HepG2 (cell line): ENCODE results near the gene SATB2. TPM values are rescaled to one million over a fixed set of nuclear protein-coding genes. Genes with fewer than 3 reads are reported as not detected.
A peak's percentile ranks its signal among the peaks of the same experiment; 100 is the strongest.

Experiments
- AKAP8 ChIP-seq: sonication (generic); formaldehyde crosslinking; IDR thresholded peaks from 2 replicates; pipeline ENCODE4 v1.5.1; 2020; ENCODE audit warnings: mild to moderate bottlenecking, missing genetic modification reagents
- ARNT2 ChIP-seq: sonication (generic); formaldehyde crosslinking; IDR thresholded peaks from 2 replicates; pipeline ENCODE4 v1.8.0; 2022; ENCODE audit warnings: mild to moderate bottlenecking, low read depth, missing genetic modification reagents, moderate library complexity
- BHLHE40 ChIP-seq: IDR thresholded peaks from 2 replicates; pipeline ENCODE4 v1.6.1; 2011; ENCODE audit warnings: low read length, improper control_type of control experiment
- FOSL1 ChIP-seq: sonication (generic); formaldehyde crosslinking; IDR thresholded peaks from 2 replicates; pipeline ENCODE4 v1.9.0; 2021; ENCODE audit warnings: missing genetic modification reagents, borderline replicate concordance
- GATAD1 ChIP-seq: IDR thresholded peaks from 2 replicates; pipeline ENCODE4 v1.6.1; 2016; ENCODE audit warnings: missing genetic modification reagents, missing compliant biosample characterization
- HDAC2 ChIP-seq: sonication (generic); formaldehyde crosslinking; IDR thresholded peaks from 2 replicates; pipeline ENCODE4 v1.4.0; 2020; ENCODE audit warnings: missing genetic modification reagents
- HMG20B ChIP-seq: conservative IDR thresholded peaks from 2 replicates; pipeline ENCODE4 v1.6.1; 2016; ENCODE audit warnings: missing genetic modification reagents, missing compliant biosample characterization
- HNRNPL ChIP-seq: fragments of 200-400 bp; formaldehyde crosslinking; IDR thresholded peaks from 2 replicates; pipeline ENCODE4 v1.6.1; 2017; ENCODE audit warnings: mild to moderate bottlenecking, low read depth, low read length
- JUN ChIP-seq: sonication (generic); formaldehyde crosslinking; IDR thresholded peaks from 2 replicates; pipeline ENCODE4 v1.4.0; 2020; ENCODE audit warnings: mild to moderate bottlenecking, missing genetic modification reagents
- MTA1 ChIP-seq: sonication (generic); formaldehyde crosslinking; IDR thresholded peaks from 2 replicates; pipeline ENCODE4 v1.4.0; 2020; ENCODE audit warnings: missing genetic modification reagents, mild to moderate bottlenecking, borderline replicate concordance
- NR2F2 ChIP-seq: IDR thresholded peaks from 2 replicates; pipeline ENCODE4 v1.6.1; 2012; ENCODE audit warnings: low read depth, inconsistent platforms, borderline replicate concordance
- RXRA ChIP-seq: sonication (generic); formaldehyde crosslinking; IDR thresholded peaks from 2 replicates; pipeline ENCODE4 v1.5.1; 2020; ENCODE audit warnings: missing genetic modification reagents
- SNAI1 ChIP-seq: sonication (generic); formaldehyde crosslinking; IDR thresholded peaks from 2 replicates; pipeline ENCODE4 v1.5.0; 2020; ENCODE audit warnings: mild to moderate bottlenecking, missing genetic modification reagents, borderline replicate concordance
- SOX5 ChIP-seq: IDR thresholded peaks from 2 replicates; pipeline ENCODE4 v1.6.1; 2016; ENCODE audit warnings: borderline replicate concordance
- SPEN ChIP-seq: sonication (generic); formaldehyde crosslinking; IDR thresholded peaks from 2 replicates; pipeline ENCODE4 v1.5.1; 2020; ENCODE audit warnings: low read depth, mild to moderate bottlenecking, missing genetic modification reagents
- TAF1 ChIP-seq: sonication (generic); formaldehyde crosslinking; IDR thresholded peaks from 2 replicates; pipeline ENCODE4 v1.4.0; 2020; ENCODE audit warnings: missing genetic modification reagents
- XBP1 ChIP-seq: sonication (generic); formaldehyde crosslinking; IDR thresholded peaks from 2 replicates; pipeline ENCODE4 v1.5.0; 2020; ENCODE audit warnings: missing genetic modification reagents
- ZFP90 ChIP-seq: sonication (generic); formaldehyde crosslinking; IDR thresholded peaks from 2 replicates; pipeline ENCODE4 v1.8.0; 2022; ENCODE audit warnings: missing genetic modification reagents, mild to moderate bottlenecking, inconsistent platforms, borderline replicate concordance
- ZNF263 ChIP-seq: sonication (generic); formaldehyde crosslinking; IDR thresholded peaks from 2 replicates; pipeline ENCODE4 v1.4.0; 2020; ENCODE audit warnings: missing genetic modification reagents
- ZNF326 ChIP-seq: sonication (generic); formaldehyde crosslinking; IDR thresholded peaks from 2 replicates; pipeline ENCODE4 v1.4.0; 2020; ENCODE audit warnings: missing genetic modification reagents, borderline replicate concordance
- ZNF883 ChIP-seq: sonication (generic); formaldehyde crosslinking; IDR thresholded peaks from 2 replicates; pipeline ENCODE4 v1.5.1; 2020; ENCODE audit warnings: mild to moderate bottlenecking, missing genetic modification reagents; ENCODE audit errors: not compliant biosample characterization
- polyA plus RNA-seq, 8 experiments: library from polyadenylated mRNA; depleted of rRNA in 3 of 8; stranded (reverse) in 7 of 8; unstranded in 1 of 8; fragments of >200 nt; fragmentation: Illumina TruSeq in 4 of 8; extraction: Trizol in 4 of 8; gene quantifications; 2 replicates each; pipeline versions ENCODE4 v1.2.1 to v1.2.3, GENCODE V29; 2011 to 2016; ENCODE audit warnings: low read depth in 4 of 8, missing spikeins in 1 of 8, mixed read lengths in 1 of 8; ENCODE audit not compliant: insufficient read depth in 1 of 8
- total RNA-seq, 5 experiments: library from RNA; depleted of rRNA; stranded (reverse); fragments of >200 nt; fragmentation: Illumina TruSeq; extraction: Trizol; gene quantifications; 2 replicates each; pipeline ENCODE4 v1.2.3, GENCODE V29; 2016; ENCODE audit warnings: low read depth in 1 of 5
- TF ChIP-seq, protein P1 (sequence below): sonication (generic); formaldehyde crosslinking; IDR thresholded peaks from 2 replicates; pipeline ENCODE4 v1.8.1; 2023; ENCODE audit warnings: mild to moderate bottlenecking, inconsistent platforms, moderate library complexity, missing genetic modification reagents, borderline replicate concordance
- TF ChIP-seq, protein P2 (sequence below): sonication (generic); formaldehyde crosslinking; IDR thresholded peaks from 2 replicates; pipeline ENCODE4 v1.5.0; 2020; ENCODE audit warnings: mild to moderate bottlenecking, low read depth, missing genetic modification reagents, borderline replicate concordance
- TF ChIP-seq, protein P3 (sequence below): sonication (generic); formaldehyde crosslinking; IDR thresholded peaks from 2 replicates; pipeline ENCODE4 v1.4.0; 2020; ENCODE audit warnings: mild to moderate bottlenecking, missing genetic modification reagents, borderline replicate concordance
- TF ChIP-seq, protein P4 (sequence below): sonication (generic); formaldehyde crosslinking; IDR thresholded peaks from 2 replicates; pipeline ENCODE4 v1.4.0; 2020; ENCODE audit warnings: mild to moderate bottlenecking, missing genetic modification reagents

Gene SATB2
- total and polyA plus RNA-seq, 2 of the 13 experiments (the other 11 are each of a cell fraction or from before 2014, with no cell fraction given) = 2.5 to 5.5 TPM

GRCh38 chr2:199462956-199463692 is 5.4 kb upstream of the SATB2 start (continued):
- TF ChIP-seq MTA1 (CRISPR knock-in tag) = peak; percentile 39; the same call in 1 of the 2 replicates
- TF ChIP-seq, protein P1, sequence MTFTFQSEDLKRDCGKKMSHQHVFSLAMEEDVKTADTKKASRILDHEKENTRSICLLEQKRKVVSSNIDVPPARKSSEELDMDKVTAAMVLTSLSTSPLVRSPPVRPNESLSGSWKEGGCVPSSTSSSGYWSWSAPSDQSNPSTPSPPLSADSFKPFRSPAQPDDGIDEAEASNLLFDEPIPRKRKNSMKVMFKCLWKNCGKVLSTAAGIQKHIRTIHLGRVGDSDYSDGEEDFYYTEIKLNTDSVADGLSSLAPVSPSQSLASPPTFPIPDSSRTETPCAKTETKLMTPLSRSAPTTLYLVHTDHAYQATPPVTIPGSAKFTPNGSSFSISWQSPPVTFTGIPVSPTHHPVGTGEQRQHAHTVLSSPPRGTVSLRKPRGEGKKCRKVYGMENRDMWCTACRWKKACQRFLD (CRISPR knock-in tag) = no peak
- no peak for TF ChIP-seq SOX5 (CRISPR knock-in tag)
- TF ChIP-seq HNRNPL = no peak
- peak; percentile 56; the same call in 1 of the 2 replicates for TF ChIP-seq SPEN (CRISPR knock-in tag)
- TF ChIP-seq XBP1 = no peak
- TF ChIP-seq GATAD1 (CRISPR knock-in tag) = peak; percentile 60
- TF ChIP-seq, protein P2, sequence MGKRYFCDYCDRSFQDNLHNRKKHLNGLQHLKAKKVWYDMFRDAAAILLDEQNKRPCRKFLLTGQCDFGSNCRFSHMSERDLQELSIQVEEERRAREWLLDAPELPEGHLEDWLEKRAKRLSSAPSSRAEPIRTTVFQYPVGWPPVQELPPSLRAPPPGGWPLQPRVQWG (CRISPR knock-in tag) = no peak
- TF ChIP-seq FOSL1 (CRISPR knock-in tag) = no peak
- TF ChIP-seq NR2F2 = no peak
- no peak for TF ChIP-seq AKAP8 (CRISPR knock-in tag)
- TF ChIP-seq ZFP90 (CRISPR knock-in tag) = no peak
- 0 out of 2 replicates have a peak, but pooled peaks have one; percentile 38 for TF ChIP-seq ARNT2 (CRISPR knock-in tag)
- no peak for TF ChIP-seq HDAC2 (CRISPR knock-in tag)
- no peak; the same call in 1 of the 2 replicates for TF ChIP-seq HMG20B (CRISPR knock-in tag)
- TF ChIP-seq, protein P3, sequence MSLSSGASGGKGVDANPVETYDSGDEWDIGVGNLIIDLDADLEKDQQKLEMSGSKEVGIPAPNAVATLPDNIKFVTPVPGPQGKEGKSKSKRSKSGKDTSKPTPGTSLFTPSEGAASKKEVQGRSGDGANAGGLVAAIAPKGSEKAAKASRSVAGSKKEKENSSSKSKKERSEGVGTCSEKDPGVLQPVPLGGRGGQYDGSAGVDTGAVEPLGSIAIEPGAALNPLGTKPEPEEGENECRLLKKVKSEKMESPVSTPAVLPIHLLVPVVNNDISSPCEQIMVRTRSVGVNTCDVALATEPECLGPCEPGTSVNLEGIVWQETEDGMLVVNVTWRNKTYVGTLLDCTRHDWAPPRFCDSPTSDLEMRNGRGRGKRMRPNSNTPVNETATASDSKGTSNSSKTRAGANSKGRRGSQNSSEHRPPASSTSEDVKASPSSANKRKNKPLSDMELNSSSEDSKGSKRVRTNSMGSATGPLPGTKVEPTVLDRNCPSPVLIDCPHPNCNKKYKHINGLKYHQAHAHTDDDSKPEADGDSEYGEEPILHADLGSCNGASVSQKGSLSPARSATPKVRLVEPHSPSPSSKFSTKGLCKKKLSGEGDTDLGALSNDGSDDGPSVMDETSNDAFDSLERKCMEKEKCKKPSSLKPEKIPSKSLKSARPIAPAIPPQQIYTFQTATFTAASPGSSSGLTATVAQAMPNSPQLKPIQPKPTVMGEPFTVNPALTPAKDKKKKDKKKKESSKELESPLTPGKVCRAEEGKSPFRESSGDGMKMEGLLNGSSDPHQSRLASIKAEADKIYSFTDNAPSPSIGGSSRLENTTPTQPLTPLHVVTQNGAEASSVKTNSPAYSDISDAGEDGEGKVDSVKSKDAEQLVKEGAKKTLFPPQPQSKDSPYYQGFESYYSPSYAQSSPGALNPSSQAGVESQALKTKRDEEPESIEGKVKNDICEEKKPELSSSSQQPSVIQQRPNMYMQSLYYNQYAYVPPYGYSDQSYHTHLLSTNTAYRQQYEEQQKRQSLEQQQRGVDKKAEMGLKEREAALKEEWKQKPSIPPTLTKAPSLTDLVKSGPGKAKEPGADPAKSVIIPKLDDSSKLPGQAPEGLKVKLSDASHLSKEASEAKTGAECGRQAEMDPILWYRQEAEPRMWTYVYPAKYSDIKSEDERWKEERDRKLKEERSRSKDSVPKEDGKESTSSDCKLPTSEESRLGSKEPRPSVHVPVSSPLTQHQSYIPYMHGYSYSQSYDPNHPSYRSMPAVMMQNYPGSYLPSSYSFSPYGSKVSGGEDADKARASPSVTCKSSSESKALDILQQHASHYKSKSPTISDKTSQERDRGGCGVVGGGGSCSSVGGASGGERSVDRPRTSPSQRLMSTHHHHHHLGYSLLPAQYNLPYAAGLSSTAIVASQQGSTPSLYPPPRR (CRISPR knock-in tag) = peak; percentile 61; the same call in 1 of the 2 replicates
- no peak for TF ChIP-seq ZNF326 (CRISPR knock-in tag)
- TF ChIP-seq ZNF263 (CRISPR knock-in tag) = peak; percentile 23; the same call in 1 of the 2 replicates
- no peak for TF ChIP-seq SNAI1
- peak; percentile 81 for TF ChIP-seq RXRA (CRISPR knock-in tag)
- 0 out of 2 replicates have a peak, but pooled peaks have one; percentile 33 for TF ChIP-seq BHLHE40
- no peak for TF ChIP-seq ZNF883
- no peak for TF ChIP-seq JUN (CRISPR knock-in tag)
- TF ChIP-seq, protein P4, sequence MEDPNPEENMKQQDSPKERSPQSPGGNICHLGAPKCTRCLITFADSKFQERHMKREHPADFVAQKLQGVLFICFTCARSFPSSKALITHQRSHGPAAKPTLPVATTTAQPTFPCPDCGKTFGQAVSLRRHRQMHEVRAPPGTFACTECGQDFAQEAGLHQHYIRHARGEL (CRISPR knock-in tag) = no peak
- TF ChIP-seq TAF1 (CRISPR knock-in tag) = peak; percentile 24; the same call in 1 of the 2 replicates
